ENCODE measurements around the gene TESMIN.

The TESMIN gene

DNA sequence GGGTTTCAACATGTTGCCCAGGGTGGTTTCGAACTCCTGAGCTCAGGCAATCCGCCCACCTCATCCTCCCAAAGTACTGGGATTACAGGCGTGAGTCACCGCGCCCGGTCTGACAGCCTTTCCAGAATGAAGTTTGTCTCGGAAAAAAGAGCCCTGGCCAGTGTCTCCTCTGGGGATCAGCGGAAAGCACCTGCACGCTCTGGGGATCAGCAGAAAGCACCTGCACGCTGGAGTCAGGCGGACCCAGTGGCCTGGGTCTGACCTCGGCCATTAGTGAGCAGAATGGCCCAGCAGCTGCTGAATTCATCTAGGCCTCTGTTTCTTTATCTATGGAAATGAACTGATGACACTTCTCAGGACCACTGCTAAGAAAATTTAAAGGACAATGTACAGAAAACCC lies 10.5 kb upstream of the TESMIN start:
- no peak for DNase-seq

DNA sequence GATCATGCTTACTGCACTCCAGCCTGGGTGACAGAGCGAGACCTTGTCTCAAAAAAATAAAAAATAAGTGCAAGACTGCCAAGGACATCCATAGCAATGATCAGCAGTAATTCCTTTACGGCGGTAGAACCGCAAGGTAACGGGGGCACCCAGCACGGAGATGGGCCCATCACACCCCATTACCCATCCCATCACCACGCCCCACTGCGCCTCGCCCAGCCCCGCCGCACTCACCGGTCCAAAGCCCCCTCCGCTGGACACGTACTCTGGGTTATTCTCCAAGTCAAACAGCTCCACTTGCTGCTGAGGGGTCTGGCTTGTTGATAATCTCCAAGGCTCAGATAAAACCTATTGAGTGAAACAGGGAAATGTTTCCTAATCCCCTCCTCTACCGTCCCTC lies 8.7 kb upstream of the TESMIN start:
- no peak for DNase-seq

DNA sequence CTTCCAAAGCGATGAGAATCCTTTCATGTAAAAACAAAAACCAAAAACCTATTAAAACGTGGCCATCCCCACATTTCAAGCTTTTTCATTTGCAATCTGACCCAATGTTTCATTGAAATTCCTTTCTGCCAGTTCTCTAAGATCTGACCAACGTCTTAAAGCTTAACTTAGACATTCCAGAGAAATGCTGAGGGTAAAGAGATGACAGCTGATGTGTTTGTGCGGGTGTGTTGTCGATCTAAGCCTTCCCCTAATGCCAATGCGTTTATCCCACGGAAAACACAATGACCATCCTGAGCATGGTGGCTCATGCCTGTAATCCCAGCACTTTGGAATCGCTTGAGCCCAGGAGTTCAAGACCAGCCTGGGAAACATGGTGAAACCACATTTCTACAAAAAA lies 6.4 kb upstream of the TESMIN start:
- no peak for DNase-seq

DNA sequence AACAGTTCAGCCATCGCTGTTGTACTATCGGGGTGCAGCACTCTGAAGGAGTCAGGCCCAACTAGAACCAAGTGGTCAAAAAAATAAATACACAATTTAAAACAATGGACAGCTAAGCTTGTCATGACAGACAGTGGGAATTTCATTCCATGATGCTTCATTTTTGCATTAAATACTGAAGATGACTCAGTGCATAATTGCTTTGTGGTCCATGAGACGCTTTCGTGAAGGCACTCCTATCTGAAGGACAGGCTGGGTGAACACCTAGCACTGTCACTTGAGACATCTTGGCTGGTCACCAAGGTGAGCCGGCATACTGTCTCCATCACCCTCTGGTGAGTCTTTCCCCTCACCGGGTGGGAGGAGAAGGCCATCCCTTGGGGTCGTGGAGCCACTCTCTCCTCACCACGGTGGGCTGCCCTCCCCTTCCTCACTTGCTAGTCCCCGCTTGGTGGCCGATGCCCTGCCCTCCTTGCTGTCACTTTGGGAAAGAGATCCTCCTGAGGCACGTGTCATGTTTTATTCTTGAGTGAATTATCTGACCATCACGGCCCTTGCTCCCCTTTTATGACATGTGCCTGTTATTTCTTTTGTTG lies 4.9 kb upstream of the TESMIN start:
- DNase-seq: no peak

DNA sequence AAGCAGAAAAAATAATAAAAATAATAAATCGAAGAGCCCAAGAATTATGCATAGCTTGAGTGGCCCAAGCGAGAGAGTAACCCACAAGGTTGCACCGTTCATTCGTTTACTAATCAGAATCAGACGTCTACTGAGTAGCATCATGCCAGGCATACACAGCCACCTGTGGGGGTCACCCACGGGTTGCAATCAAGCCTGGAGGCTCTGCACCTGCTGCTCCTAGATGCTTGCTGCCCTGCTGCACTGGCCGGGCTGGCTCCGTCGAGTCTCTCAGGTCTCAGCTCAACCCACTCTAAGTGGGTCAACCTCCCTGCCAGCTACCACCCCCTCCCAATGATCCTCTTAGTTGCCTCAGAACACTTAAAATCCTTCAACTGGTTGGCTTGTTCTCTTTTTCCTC lies 2.0 kb upstream of the TESMIN start:
- DNase-seq: no peak

DNA sequence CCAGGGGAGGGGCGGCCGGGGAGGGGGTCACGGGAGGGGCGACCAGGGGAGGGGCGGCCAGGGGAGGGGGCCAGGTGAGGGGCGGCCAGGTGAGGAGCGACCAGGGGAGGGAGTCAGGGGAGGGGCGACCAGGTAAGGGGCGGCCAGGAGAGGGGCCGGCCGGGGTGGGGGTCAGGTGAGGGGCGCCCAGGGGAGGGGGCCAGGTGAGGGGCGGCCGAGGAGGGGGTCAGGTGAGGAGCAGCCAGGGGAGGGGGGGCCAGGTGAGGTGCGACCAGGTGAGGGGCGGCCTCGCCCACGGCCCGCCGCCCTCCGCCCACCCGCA lies 355 bp downstream of the TESMIN start:
- DNase-seq: no peak

DNA sequence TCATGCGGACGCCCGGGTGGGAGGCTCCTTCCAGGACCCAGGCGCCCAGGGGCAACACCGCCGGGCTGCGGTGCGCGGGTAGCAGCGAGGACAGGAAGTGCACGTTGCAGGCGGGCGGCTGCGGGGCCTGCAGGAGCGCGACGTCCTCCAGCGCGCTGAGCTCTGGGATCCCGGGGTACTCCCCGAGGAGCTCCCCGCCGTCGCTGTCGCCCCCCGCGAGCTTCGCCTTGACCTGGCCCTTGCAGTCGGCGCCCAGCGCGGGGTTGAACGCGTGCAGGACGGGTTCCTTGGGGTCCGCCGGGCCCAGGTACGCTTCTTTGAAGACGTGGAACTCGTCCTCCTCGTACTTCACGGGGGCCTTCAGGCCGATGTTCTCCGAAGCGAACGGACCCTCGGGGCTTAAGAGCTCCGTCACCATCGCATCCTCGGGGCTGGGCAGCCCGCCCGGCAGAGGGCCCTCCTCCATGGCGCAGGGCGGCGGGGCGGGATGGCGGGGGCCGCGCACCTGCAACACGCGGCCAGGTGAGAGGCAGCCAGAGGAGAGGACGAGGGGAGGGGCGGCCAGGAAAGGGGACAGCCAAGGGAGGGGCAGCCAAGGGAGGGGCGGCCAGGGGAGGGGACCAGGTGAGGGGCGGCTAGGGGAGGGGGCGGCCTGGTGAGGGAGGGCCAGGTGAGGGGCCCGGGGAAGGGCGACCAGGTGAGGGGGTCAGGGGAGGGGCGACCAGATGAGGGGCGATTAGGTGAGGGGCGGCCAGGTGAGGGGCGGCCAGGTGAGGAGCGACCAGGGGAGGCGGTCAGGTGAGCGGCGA lies 921 bp downstream of the TESMIN start:
- DNase-seq: peak in 1 of 4 experiments; percentile 26

DNA sequence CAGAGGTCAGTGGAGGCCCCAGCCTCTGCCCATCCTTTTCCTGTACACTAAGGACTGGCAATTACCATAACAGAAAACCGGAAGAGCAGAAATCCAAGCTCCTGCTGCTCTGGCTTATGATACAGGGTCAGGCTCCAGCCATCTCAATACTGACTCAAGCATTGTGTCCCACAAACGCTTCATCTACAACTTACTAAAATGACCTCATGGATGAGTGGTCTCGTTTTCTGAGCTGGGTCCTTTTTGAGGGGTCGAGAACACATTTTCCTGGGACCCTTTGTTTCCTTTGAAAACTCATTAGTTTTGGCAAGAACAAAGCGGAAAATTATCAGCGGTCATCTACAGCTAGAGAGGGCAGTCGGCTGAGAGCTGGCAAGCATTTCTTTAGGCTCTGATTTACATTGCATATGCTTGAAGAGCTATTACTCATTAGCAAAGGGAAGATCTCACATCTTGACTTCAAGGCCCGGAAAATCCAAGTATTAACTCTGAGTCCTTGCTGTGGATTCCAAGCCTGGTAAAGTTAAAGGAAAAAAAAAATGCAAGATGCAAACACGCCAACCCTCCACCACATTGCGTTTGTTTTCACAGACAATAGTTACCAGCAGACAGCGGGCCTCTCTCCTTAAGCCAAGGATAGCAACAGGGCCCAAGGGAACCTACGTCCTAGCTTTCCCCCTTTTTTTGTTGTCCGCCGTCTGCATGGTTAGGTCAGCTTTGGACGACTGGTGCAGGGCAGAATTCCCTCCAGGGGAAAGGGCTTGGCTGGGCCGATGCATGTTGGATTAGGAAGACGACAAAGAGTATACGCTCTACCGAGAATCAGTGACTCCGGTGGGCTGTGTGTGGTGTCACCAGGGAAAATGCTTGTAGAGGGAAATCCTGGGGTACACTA lies 1.8 kb downstream of the TESMIN start:
- no peak for DNase-seq

DNA sequence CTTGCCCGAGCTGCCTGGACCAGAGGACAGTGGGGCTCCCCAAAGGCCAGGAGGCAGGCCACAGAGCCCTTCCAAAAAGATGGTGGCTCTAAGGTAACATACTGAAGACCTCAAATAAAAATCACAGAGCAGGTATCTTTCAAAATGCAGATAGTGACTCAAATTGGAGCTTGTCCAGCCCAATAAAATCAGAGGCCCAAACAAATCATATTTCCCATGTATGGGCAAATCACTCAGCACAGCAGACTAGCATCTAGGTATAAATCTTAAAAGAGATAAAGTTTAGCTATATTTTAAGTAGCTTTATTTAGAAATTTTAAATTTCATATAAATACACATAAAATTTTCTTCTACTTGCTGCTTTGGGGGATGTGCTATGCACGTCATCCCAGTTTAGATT lies 3.3 kb downstream of the TESMIN start:
- DNase-seq: no peak

DNA sequence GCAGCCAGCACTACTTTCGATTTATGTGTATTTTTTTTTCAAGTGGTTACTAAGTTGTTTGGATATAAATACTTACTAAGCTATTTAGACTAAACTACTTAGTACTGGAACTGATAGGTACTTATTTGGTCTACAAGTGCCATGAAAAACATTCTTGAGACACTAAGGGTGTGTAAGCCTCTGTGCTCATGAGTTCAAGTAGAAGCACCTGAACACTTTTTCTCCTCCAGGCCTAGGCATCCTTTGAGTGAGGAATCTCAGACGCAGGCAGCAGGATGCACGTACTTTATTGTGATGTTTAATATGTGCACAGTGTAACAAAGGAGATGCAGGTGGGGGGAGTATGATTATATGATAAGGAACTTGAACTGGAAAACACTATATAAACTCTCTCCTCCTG lies 7.8 kb downstream of the TESMIN start:
- no peak for DNase-seq

DNA sequence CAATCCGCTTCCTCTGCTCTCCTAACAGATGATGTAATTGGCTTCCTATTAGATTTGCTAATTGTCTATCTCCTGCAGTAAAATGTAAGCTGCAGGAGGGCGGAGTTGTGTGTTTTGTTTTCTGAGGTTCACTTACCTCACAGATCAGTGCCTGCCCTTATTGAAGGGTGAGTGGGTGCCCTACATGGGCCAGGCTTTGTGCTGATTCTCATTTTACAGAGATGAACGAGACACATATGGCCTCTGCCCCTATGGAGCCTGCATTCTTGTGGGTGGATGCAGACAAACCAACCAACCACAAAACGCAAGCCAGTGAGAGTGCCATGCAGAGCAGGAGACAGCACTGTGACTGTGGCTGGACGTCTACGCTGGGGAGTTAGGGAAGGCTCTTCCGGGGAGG lies 9.9 kb downstream of the TESMIN start:
- DNase-seq: no peak

DNA sequence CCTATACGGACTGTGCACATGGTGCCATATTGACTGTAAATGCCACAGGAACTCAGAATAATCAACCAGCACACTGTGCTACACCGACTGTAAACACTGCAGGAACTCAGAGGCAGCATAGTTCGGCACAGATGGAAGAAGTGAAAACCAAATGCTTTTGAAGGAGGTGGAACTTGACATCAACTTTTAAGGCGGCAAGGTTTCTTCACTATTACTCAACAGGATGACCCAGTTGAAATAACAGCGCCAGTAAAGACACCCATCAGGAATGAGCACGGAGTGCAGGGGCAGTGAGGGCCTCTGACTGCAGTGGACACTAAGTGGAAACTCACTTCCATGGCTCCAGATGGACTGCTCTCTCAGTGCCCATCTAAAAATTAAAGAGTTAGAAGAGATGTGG lies 15.7 kb downstream of the TESMIN start:
- DNase-seq: peak; percentile 32 to 57 (median 52)

DNA sequence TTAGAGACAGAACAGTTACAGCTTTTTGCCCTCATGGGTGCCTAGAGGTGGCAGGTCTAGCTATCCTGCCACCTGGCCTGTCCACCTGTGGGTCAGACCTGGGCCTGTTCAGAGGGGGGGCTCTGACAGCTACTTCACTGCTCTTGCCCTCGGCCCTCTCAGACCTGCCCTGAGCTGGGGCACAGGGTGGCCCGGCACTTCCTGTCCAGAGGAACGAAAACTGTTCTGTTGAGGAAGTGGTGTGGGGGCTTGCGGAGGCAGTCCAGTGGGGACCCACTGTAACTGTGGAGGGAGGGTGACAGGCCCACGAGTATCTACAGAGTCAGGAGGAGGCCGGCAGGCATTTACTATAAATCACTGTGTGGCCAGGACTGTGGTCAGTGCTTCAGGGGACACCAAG lies 16.2 kb downstream of the TESMIN start:
- peak; percentile 23 to 60 (median 43) for DNase-seq

DNA sequence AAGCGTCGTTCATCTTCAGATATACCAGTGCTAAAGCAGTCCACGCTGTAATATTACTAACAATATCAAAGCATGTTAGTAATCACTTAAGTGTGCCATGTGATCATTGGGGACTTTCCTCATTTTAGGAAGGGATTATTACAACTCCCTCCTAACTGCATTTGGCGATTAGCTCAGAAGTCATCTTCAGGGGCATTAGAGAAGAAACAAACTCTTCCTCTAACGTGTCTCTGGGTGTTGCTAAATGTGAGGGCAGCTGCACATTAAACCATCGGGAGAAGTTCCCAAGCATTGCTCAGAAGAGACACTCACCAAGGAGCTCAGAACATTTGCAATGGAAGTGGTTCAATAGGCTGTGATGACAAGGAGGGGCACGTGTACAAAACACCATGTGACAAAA lies 17.2 kb downstream of the TESMIN start:
- peak; percentile 48 to 83 (median 67) for DNase-seq

DNA sequence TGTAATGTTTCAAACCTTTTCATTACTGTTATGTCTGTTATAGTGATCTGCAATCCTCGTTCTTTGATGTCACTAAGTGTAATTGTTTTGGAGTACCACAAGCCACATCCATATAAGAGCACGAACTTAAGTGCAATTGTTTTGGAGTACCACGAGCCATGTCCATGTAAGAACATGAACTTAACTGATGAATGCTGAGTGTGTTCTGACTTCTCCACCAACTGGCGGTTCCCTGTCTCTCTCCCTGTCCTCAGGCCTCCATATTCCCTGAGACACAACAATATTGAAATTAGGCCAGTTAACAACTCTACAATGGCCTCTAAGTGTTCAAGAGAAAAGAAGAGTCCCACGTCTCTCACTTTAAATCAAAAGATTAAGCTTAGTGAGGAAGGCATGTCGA lies 23.5 kb downstream of the TESMIN start:
- DNase-seq: no peak

DNA sequence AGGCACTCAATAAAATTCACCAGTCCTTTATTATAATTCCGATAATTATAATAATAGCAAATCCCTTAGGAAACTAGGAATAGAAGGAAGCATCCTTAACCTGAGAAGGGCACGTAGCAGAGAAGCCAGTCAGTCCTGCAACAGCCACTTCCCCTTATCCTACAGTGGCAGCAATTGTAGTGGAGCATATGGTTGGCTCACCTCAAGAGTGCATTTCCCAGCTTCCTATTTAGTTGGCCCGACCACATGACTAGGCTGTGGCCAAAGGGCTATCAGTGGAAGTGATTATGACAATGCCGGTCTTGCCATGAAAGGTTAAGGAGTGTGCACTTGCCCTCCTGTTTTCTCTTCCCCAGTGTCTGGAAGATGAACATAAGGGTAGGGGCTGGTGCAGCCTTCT lies 27.0 kb downstream of the TESMIN start:
- DNase-seq: peak; percentile 61 to 75 (median 72)

DNA sequence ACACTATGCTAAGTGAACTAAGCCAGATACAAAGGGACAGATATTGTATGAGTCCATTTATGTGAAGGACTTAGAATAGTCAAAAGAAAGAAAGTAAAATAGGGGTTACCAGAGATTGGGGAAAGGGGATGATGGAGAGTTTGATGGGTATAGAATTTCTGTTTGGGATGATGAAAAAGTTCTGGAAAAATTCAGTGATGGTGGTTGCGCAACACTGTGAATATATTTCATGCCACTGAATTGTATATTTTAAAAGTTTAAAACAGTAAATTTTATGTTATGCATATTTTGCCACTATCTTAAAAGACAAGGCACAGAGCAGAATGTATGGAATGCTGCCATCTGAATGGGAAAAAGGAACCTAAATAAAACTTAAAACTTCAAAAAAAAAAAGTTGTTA lies 29.2 kb downstream of the TESMIN start:
- no peak for DNase-seq

DNA sequence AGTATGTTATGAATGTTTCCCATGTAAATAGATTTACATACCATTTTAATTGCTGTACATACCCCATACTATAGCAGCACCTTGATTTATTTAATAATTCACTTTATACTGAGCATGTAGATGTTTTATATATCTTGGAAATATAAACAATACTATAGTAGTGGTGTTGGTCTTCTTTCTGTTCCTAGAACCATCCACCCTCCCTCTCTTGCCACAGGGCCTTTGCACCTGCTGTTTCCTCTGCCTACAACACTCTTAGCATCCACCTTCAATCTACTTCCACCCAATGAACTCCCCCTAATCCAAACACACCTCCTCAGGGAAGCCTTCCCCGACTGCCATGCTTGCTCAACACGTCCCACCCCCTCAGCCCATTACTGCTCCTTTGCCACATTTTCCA lies 30.2 kb downstream of the TESMIN start:
- DNase-seq: no peak

DNA sequence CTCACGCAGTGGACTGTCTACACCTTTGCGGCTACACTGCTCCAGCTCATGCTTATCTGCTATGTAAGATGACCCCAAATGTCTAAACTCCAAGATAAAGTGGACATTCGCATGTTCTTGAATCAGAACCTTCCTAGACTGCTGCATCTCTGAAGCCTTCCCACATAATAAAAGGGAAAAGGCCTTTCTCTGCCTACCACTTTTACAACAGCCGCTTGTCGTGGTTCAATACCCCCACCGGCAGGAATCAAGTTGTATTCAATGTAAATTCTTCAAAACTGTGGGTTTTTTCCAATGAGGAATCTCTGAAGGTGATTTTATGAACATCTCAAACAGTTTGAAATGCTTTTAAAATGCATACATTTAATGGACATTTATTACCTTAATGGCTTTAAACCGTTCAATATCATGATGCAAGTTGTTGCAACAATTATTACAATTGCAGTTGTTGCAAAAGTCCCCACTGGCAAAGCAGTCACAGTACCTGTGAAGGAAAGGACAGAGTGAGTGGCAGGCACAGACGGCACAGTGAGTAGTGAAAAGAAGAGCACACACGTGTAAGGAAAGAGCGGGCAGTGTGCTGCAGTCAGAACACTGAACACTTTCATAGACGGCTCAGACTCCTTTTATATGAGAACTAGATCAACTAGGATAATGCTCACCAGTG lies 35.7 kb downstream of the TESMIN start:
- no peak for DNase-seq

DNA sequence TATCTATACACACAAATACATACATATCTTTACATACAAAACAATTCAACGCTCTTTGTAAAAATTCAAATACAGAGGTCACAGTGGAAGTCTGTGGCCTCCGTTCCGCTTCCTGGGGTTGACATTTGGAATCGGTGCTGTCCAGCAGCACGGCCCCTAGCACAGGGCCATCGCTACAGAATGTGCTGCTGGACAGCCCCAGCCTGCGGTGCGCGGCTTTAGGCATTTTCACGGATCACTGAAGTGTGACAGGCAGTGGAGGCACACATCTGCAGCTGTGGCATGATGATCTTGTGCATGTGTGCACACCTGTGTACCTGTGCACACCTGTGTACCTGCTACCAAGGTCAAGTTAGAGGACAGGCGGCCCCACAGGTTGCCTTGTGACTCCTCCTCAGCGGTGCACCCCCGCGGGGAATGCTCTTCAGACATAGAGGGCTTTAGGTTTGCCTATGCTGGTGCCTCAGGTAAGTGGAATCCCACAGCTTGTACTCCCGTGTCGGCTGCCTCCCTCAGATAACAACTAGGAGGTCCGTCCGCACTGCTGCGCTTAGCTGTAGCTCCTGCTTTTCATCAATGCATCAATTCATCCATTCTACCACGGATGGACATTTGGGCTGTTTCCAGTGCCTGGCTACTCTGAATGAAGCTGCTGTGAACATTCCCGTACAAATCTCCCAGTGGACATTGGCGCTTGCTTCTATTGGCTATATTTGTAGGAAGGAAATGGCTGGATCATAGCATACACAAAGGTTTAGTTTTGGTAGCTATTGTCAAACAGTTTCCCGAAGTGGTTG lies 37.1 kb downstream of the TESMIN start:
- DNase-seq: no peak

DNA sequence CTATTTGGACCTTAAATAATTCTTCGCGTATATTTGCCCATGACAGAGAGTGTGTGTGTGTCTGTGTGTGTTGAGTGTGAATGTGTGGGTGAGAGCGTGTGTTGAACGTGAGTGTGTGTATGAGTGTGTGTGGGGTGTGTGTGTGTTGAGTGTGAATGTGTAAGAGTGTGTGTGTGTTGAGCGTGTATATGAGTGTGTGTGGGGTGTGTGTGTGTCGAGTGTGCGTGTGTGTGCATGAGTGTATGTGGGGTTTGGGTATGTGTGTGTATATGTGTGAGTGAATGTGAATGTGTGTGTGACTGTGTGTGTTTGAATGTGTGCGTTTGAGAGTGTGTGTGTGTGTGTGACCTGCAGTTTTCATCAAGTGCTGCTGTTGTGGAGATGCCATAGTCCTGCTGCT lies 40.2 kb downstream of the TESMIN start:
- DNase-seq: no peak

DNA sequence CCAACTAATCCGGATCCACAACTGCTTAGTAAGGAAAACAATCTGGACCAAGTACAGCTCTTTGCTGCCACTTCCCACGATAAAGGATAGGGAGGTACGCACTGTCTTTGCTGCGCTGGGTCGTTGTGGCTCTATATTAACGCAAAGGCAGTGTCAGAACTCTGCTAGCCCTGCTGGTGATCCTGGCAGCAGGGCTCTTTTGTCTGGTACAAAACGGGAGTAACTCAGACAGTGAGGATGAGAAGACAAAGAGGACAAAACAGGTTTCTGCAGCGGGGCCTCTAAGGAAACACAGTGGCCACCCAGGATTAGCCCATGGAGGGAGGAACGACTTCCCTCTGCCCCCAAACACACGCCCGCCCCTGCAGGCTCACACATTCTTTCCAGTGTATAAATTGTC lies 40.9 kb downstream of the TESMIN start:
- no peak for DNase-seq
